ENCODE data around the gene SLC6A3.

DNA sequence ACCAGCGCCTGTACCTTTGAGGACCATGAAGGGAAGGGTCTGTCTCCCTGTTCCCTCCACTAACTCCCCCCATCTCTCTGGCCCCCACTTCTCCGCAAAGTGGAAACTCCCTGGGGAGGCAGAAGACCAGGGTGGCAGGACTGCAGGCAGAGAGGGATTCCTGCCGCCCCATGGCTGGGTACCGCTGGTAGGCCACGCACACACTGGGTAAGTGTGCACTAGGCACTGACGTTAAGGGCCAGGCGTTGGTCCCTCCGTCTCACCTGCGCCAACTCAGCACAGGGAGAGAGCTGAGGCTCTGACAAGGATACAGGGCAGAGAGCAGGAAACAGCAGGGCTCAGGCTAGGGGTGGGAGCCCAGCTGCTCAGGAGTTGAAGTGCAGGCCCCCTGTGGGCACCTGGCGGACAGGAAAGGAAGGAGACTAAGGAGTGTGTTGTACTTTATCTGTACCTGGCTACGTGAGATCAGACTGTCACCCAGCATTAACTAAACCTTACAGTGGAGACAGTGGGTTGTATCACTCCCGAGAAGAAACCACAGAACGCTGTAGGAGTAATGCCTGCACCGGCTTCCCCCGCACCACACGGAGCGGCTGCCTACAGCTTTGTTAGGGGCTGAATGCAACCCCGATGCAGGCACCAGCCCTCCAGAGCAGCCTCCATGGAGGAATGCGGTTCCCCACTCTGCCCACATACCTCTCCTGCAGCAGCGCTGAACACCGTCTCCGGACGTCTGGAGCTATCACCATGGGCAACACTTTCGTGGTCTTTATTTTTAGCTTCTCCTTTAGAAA lies 66.2 kb downstream of the SLC6A3 start:
- TF ChIP-seq, protein P1, sequence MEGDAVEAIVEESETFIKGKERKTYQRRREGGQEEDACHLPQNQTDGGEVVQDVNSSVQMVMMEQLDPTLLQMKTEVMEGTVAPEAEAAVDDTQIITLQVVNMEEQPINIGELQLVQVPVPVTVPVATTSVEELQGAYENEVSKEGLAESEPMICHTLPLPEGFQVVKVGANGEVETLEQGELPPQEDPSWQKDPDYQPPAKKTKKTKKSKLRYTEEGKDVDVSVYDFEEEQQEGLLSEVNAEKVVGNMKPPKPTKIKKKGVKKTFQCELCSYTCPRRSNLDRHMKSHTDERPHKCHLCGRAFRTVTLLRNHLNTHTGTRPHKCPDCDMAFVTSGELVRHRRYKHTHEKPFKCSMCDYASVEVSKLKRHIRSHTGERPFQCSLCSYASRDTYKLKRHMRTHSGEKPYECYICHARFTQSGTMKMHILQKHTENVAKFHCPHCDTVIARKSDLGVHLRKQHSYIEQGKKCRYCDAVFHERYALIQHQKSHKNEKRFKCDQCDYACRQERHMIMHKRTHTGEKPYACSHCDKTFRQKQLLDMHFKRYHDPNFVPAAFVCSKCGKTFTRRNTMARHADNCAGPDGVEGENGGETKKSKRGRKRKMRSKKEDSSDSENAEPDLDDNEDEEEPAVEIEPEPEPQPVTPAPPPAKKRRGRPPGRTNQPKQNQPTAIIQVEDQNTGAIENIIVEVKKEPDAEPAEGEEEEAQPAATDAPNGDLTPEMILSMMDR (conservative IDR thresholded peaks at IDR 0.05): no peak
- no peak for TF ChIP-seq ZFX (IDR thresholded peaks at IDR 0.05)

Data from C4-2B (cell line).